GM12801 (cell line): ENCODE measurements around the gene EVL.

Source experiments
- CTCF ChIP-seq: IDR thresholded peaks from one replicate; pipeline ENCODE4 v1.5.1; 2011; ENCODE audit warnings: control low read depth; ENCODE audit not compliant: insufficient read length; ENCODE audit errors: extremely low read depth

The EVL gene

GRCh38 chr14:100176811-100177327, 111.6 kb downstream of the EVL start:
- TF ChIP-seq CTCF = no peak

- no peak for TF ChIP-seq CTCF
Observed at GRCh38 chr14:100178691-100179090, 113.5 kb downstream of the EVL start.

- TF ChIP-seq CTCF = no peak
Observed at GRCh38 chr14:100187247-100187833, 122.1 kb downstream of the EVL start.

GRCh38 chr14:100188392-100189030, 123.3 kb downstream of the EVL start:
- no peak for TF ChIP-seq CTCF

GRCh38 chr14:100190126-100190525, 124.9 kb downstream of the EVL start:
- no peak for TF ChIP-seq CTCF

GRCh38 chr14:100191584-100192249, 126.5 kb downstream of the EVL start:
- no peak for TF ChIP-seq CTCF

- no peak for TF ChIP-seq CTCF
Observed at GRCh38 chr14:100192250-100192671, 127.0 kb downstream of the EVL start.
